GM12878 (cell line): ENCODE data around the gene ADAMTS3. TPM values are rescaled to one million over a fixed set of nuclear protein-coding genes. Genes with fewer than 3 reads are reported as not detected.

ENCODE experiments used
- CEBPZ ChIP-seq: fragments of 150-350 bp; IDR thresholded peaks from 2 replicates; pipeline ENCODE4 v1.6.1; 2016; ENCODE audit warnings: low read depth, low read length
- DPF2 ChIP-seq: fragments of 450-650 bp; IDR thresholded peaks from 2 replicates; pipeline ENCODE4 v1.6.1; 2017; ENCODE audit warnings: mild to moderate bottlenecking
- MYB ChIP-seq: fragments of 150-350 bp; IDR thresholded peaks from 2 replicates; pipeline ENCODE4 v1.6.1; 2014; ENCODE audit warnings: mild to moderate bottlenecking, low read depth, low read length, borderline replicate concordance
- NFXL1 ChIP-seq: fragments of 450-650 bp; IDR thresholded peaks from 2 replicates; pipeline ENCODE4 v1.6.1; 2017; ENCODE audit warnings: antibody characterized with exemption, mild to moderate bottlenecking, borderline replicate concordance
- SMAD5 ChIP-seq: IDR thresholded peaks from 2 replicates; pipeline ENCODE4 v1.6.1; 2016; ENCODE audit warnings: antibody characterized with exemption, low read depth
- SUZ12 ChIP-seq: fragments of 200-600 bp; sonication (generic); IDR thresholded peaks from one replicate; pipeline ENCODE4 v1.6.1; 2018; ENCODE audit warnings: antibody characterized with exemption, mild to moderate bottlenecking; ENCODE audit not compliant: unreplicated experiment
- YBX1 ChIP-seq: fragments of 450-650 bp; IDR thresholded peaks from 2 replicates; pipeline ENCODE4 v1.6.1; 2016; ENCODE audit warnings: antibody characterized with exemption
- ZBTB11 ChIP-seq: fragments of 450-650 bp; formaldehyde crosslinking; IDR thresholded peaks from 2 replicates; pipeline ENCODE4 v1.5.0; 2022; ENCODE audit warnings: mild to moderate bottlenecking, missing genetic modification characterization
- polyA plus RNA-seq, 11 experiments: library from polyadenylated mRNA; depleted of rRNA in 4 of 11; unstranded in 6 of 11; stranded (reverse) in 5 of 11; fragments of >200 nt; fragmentation: Nextera tagmentation in 4 of 11; fragmentation: Illumina TruSeq in 1 of 11; extraction: Ambion mirVana in 4 of 11; extraction: Trizol in 1 of 11; gene quantifications; 1 replicate in 1 of 11; 2 replicates in 10 of 11; pipeline versions ENCODE4 v1.2.1 to v1.2.3, GENCODE V29; 2011 to 2016; ENCODE audit warnings: inconsistent platforms in 2 of 11, missing spikeins in 2 of 11, low read depth in 1 of 11
- total RNA-seq, 4 experiments: library from RNA; depleted of rRNA in 3 of 4; stranded (reverse); fragments of >200 nt in 3 of 4; fragmentation: Illumina TruSeq in 1 of 4; extraction: Trizol in 1 of 4; gene quantifications; 2 replicates each; pipeline versions ENCODE4 v1.2.1 to v1.2.3, GENCODE V29; 2013 to 2021
- TF ChIP-seq, protein P1 (sequence below): IDR thresholded peaks from 2 replicates; pipeline ENCODE4 v1.6.1; 2012; ENCODE audit warnings: low read depth, low read length, improper control_type of control experiment

Gene ADAMTS3
- total and polyA plus RNA-seq, 10 of the 15 experiments (the other 5 are each of a cell fraction or from before 2014, with no cell fraction given), result under 0.01 to 0.07 (median 0.02) TPM; not detected in 6

- TF ChIP-seq ZBTB11 (CRISPR knock-in tag), result no peak
- no peak for TF ChIP-seq DPF2
- no peak for TF ChIP-seq CEBPZ
- no peak for TF ChIP-seq YBX1
- no peak for TF ChIP-seq SMAD5
- TF ChIP-seq, protein P1, sequence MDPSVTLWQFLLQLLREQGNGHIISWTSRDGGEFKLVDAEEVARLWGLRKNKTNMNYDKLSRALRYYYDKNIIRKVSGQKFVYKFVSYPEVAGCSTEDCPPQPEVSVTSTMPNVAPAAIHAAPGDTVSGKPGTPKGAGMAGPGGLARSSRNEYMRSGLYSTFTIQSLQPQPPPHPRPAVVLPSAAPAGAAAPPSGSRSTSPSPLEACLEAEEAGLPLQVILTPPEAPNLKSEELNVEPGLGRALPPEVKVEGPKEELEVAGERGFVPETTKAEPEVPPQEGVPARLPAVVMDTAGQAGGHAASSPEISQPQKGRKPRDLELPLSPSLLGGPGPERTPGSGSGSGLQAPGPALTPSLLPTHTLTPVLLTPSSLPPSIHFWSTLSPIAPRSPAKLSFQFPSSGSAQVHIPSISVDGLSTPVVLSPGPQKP, result no peak
- TF ChIP-seq MYB, result no peak
- no peak for TF ChIP-seq SUZ12
- TF ChIP-seq NFXL1, result no peak
These were observed 177.7 kb downstream of the ADAMTS3 start (continued) for GRCh38 chr4:72391281-72391680.
